Measurements from ENCODE around the gene PJVK. TPM values are rescaled to one million over a fixed set of nuclear protein-coding genes. Genes with fewer than 3 reads are reported as not detected.

Gene PJVK
- total and polyA plus RNA-seq, 10 of the 15 experiments (the other 5 are each of a cell fraction or from before 2014, with no cell fraction given): 1.8 to 6.8 (median 3.2) TPM

GRCh38 chr2:178413472-178414265, 37.5 kb upstream of the PJVK start (continued):
- TF ChIP-seq E2F8 (IDR thresholded peaks at IDR 0.05; ENCODE audit: low read depth, partially characterized antibody) (no peak), POLR2A (IDR thresholded peaks at IDR 0.05; ENCODE audit: low read depth, low read length) (peak; percentile 80), JUNB (IDR thresholded peaks at IDR 0.05) (no peak), MEF2A (IDR thresholded peaks at IDR 0.05; ENCODE audit: insufficient read depth, low read depth, low read length) (0 out of 2 replicates have a peak, but pooled peaks have one; percentile 3), HDAC2 (IDR thresholded peaks at IDR 0.05) (no peak), SUPT20H (IDR thresholded peaks at IDR 0.05; ENCODE audit: borderline replicate concordance, control insufficient read depth, low read depth, low read length) (no peak), EP300 (IDR thresholded peaks at IDR 0.05; ENCODE audit: borderline replicate concordance in 1 of 2, control insufficient read depth in 1 of 2, low read depth in 2 of 2, low read length in 2 of 2) (no peak), MXI1 (IDR thresholded peaks at IDR 0.05; ENCODE audit: low read depth, low read length) (peak; percentile 42; the same call in 1 of the 2 replicates), SIN3A (IDR thresholded peaks at IDR 0.05; ENCODE audit: low read depth, low read length) (0 out of 2 replicates have a peak, but pooled peaks have one; percentile 21), MYC (IDR thresholded peaks at IDR 0.05; ENCODE audit: insufficient read depth, insufficient read length, insufficient replicate concordance, low read length, severe bottlenecking) (no peak), E4F1 (IDR thresholded peaks at IDR 0.05; ENCODE audit: borderline replicate concordance, partially characterized antibody) (no peak), YY1 (IDR thresholded peaks at IDR 0.05; ENCODE audit: low read depth, low read length) (0 out of 2 replicates have a peak, but pooled peaks have one; percentile 51), NFYB (IDR thresholded peaks at IDR 0.05; ENCODE audit: insufficient read depth, low read depth, low read length) (no peak), ATF2 (IDR thresholded peaks at IDR 0.05; ENCODE audit: low read length) (peak; percentile 30; the same call in 1 of the 2 replicates), ZZZ3 (IDR thresholded peaks at IDR 0.05; ENCODE audit: control insufficient read depth, insufficient read length, low read depth) (no peak), ZNF622 (IDR thresholded peaks at IDR 0.05) (no peak), PAX5 (IDR thresholded peaks at IDR 0.05; ENCODE audit: borderline replicate concordance, low read depth, low read length) (no peak), NFXL1 (IDR thresholded peaks at IDR 0.05; ENCODE audit: borderline replicate concordance) (no peak; the same call in 1 of the 2 replicates), RBBP5 (conservative IDR thresholded peaks at IDR 0.05) (0 out of 2 replicates have a peak, but pooled peaks have one; percentile 59), STAT3 (IDR thresholded peaks at IDR 0.05; ENCODE audit: low read depth, low read length) (no peak), RELB (IDR thresholded peaks at IDR 0.05; ENCODE audit: low read depth) (peak; percentile 58)
